ENCODE data around the gene USH2A. TPM values are rescaled to one million over a fixed set of nuclear protein-coding genes. Genes with fewer than 3 reads are reported as not detected.

USH2A gene
- total RNA-seq, 1 donor, result under 0.01 TPM

- DNase-seq (ENCODE audit: low read depth), result no peak
- TF ChIP-seq CTCF (IDR thresholded peaks at IDR 0.05; ENCODE audit: insufficient read depth, low read depth, low read length), result no peak
- H3K4me3 ChIP-seq (ENCODE audit: low read depth, low read length), result no peak overlapping the region
Observed at GRCh38 chr1:215640429-215641148, 782.7 kb downstream of the USH2A start.

GRCh38 chr1:215637041-215637573 lies 786.1 kb downstream of the USH2A start:
- peak; percentile 33 for DNase-seq (ENCODE audit: low read depth)
- H3K4me3 ChIP-seq (ENCODE audit: low read depth, low read length), result no peak overlapping the region
- no peak for TF ChIP-seq CTCF (IDR thresholded peaks at IDR 0.05; ENCODE audit: insufficient read depth, low read depth, low read length)

- DNase-seq (ENCODE audit: low read depth), result peak; percentile 45
- H3K4me3 ChIP-seq (ENCODE audit: low read depth, low read length), result no peak overlapping the region
- no peak for TF ChIP-seq CTCF (IDR thresholded peaks at IDR 0.05; ENCODE audit: insufficient read depth, low read depth, low read length)
Observed at GRCh38 chr1:215636258-215636965, 786.8 kb downstream of the USH2A start.

- DNase-seq (ENCODE audit: low read depth), result no peak
- H3K4me3 ChIP-seq (ENCODE audit: low read depth, low read length), result no peak overlapping the region
- no peak for TF ChIP-seq CTCF (IDR thresholded peaks at IDR 0.05; ENCODE audit: insufficient read depth, low read depth, low read length)
Observed at GRCh38 chr1:215635827-215636226, 787.4 kb downstream of the USH2A start.

- TF ChIP-seq CTCF (IDR thresholded peaks at IDR 0.05; ENCODE audit: insufficient read depth, low read depth, low read length), result no peak
- no peak overlapping the region for H3K4me3 ChIP-seq (ENCODE audit: low read depth, low read length)
- peak; percentile 6 for DNase-seq (ENCODE audit: low read depth)
Observed at GRCh38 chr1:215631489-215631888, 791.8 kb downstream of the USH2A start.

- no peak for DNase-seq (ENCODE audit: low read depth)
- TF ChIP-seq CTCF (IDR thresholded peaks at IDR 0.05; ENCODE audit: insufficient read depth, low read depth, low read length), result no peak
- no peak overlapping the region for H3K4me3 ChIP-seq (ENCODE audit: low read depth, low read length)
Observed at GRCh38 chr1:215631040-215631439, 792.2 kb downstream of the USH2A start.
